ENCODE measurements around the gene OR7C1. TPM values are rescaled to one million over a fixed set of nuclear protein-coding genes. Genes with fewer than 3 reads are reported as not detected.
"Not testable (repeated sequence)": the region's sequence is repeated elsewhere in the genome, so short reads cannot be mapped to it uniquely, and the experiment has no call there.

OR7C1 gene
- total RNA-seq, 2 experiments from 2014 or later, result not detected

DNA sequence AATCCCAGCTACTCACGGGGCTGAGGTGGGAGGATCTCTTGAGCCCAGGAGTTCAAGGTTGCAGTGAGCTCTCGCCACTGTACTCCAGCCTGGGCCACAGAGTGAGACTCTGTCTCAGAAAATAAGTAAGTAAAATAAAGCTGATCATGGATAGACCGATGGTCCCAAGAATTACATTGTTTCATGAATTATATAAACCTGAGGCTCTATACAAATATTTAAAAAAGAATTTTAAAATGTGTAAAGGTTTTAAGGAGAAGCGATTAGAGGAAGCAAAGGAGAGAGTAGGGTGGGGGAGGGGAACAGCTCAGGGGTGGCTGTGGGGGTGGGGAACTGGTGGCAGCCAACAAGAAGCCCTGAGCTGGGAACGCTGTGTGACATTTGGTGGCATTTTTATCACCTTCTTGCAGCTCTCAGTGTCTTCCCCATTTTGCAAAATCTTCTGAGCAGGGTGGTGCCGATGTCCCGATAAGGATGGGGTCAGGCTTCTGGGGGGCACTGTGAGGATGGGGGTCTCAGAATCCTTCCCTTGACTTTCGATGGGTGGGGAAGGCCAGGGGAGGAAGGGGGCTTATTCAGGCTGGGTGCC is 51.5 kb downstream of the OR7C1 start:
- Mint-ChIP-seq H3K27me3 (peaks cover 13% of the 10 kb centered on the region), H3K4me1 (peaks cover 20% of the 10 kb centered on the region)
- DNase-seq; POLR2A ChIA-PET; CTCF ChIA-PET; H3K36me3 Mint-ChIP-seq (ENCODE audit: low read depth); H3K27ac Mint-ChIP-seq; ATAC-seq; H3K4me3 Mint-ChIP-seq; intact Hi-C loops (cut with DNase I, micrococcal nuclease); H3K9me3 Mint-ChIP-seq (ENCODE audit: low read depth): not testable (repeated sequence)

DNA sequence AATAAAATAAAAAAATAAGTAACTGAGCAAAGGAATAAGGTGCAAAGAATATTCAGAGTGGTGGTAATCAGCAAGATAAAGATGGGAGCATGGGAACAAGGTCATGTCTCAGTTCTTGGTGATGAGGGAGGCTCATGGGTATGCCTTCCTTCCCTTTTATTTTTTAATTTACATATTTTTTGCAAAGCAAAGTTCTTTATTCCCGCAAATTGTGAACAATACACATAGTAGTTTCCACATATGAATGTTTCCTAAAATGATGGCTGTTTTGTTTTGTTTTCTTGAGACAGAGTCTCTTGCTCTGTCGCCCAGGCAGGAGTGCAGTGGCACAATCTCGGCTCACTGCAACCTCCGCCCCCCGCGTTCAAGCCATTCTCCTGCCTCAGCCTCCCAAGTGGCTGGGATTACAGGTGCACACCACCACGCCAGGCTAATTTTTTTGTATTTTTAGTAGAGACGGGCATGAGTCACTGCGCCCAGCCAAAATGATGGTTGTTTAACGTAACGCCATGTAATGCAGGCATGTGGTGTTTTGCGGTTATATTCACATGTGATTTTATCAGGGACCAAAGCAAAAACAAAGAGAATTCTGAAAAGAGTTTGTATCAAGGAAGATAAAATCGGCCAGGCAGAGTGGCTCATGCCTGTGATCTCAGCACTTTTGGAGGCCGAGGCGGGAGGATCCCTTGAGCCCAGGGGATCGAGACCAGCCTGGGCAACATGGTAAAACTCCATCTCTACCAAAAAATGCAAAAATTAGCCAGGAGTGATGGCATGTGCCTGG is 52.2 kb downstream of the OR7C1 start:
- intact Hi-C loops (cut with DNase I, micrococcal nuclease), result no loop called here
- no peaks in the 10 kb centered on the region for H3K9me3 Mint-ChIP-seq (ENCODE audit: low read depth)
- H3K27me3 Mint-ChIP-seq, result peaks cover 16% of the 10 kb centered on the region
- CTCF ChIA-PET, result no interaction called here
- DNase-seq (no peak), ATAC-seq (no peak)
- H3K4me1 Mint-ChIP-seq, result peaks cover 20% of the 10 kb centered on the region
- no peaks in the 10 kb centered on the region for H3K36me3 Mint-ChIP-seq (ENCODE audit: low read depth)
- no peak overlapping the region for H3K27ac Mint-ChIP-seq
- POLR2A ChIA-PET, result no interaction called here
- H3K4me3 Mint-ChIP-seq, result no peak overlapping the region

DNA sequence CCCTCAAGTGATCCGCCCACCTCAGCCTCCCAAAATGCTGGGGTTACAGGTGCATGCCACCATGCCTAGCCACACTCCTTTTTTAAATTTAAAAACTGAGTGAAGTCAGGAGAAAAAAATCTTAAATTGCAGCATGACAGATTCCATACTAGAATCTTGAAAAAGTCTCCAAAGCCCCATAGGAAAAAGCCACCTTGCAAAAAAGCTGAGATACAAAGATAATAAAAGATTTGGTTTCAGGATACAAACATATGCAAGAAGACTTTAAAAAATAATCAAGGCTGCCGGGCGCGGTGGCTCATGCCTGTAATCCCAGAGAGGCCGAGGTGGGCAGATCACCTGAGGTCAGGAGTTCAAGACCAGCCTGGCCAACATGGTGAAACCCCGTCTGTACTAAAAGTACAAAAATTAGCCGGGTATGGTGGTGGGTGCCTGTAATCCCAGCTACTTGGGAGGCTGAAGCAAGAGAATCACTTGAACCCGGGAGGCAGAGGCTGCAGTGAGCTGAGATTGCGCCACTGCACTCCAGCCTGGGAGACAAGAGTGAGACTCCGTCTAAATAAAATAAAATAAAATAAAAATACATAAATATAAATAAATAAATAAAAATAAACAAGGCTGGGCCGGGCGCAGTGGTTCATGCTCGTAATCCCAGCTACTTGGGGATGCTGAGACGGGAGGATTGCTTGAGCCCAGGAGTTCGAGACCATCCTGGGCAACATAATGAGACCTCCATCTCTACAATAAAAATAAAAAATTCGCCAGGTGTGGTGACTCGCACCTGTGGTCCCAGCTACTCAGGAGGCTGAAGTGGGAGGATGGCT is 53.1 kb downstream of the OR7C1 start:
- CTCF ChIA-PET; H3K36me3 Mint-ChIP-seq (ENCODE audit: low read depth); intact Hi-C loops (cut with DNase I, micrococcal nuclease); H3K27ac Mint-ChIP-seq; ATAC-seq; H3K4me3 Mint-ChIP-seq; H3K9me3 Mint-ChIP-seq (ENCODE audit: low read depth); DNase-seq: not testable (repeated sequence)
- POLR2A ChIA-PET, result interaction anchor here (0.6 kb wide), 1 partner anchor 92 kb away, joined by 3 read pairs; the partner anchor contains the start of gene ZNF333
- H3K27me3 Mint-ChIP-seq, result peaks cover 22% of the 10 kb centered on the region
- H3K4me1 Mint-ChIP-seq, result peaks cover 18% of the 10 kb centered on the region

DNA sequence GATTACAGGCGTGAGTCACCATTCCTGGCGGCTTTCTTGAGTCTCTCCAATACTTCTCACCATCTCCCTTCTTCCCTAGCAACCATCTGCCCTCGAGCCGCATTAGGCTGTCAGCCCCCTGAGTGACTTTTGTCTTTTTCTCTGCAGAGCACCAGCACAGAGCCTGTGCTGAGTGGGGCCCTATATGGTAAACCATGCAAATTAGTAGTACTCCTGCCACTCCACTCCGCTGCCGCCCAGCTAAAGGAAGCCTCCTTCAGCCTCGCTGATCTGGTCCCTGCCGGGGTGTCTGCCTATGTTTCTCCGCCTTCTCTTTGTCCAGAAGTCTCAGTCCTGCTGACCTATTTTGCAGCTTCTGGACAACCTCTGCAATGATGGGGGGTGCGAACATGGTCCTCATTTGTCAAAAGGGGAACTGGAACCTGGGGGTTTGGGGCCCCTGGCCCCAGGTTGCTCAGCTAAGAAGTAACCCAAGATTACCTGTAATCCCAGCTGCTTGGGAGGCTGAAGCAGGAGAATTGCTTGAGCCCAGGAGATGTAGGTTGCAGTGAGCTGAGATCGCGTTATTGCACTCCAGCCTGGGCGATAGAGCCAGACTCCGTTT is 54.3 kb downstream of the OR7C1 start:
- POLR2A ChIA-PET; H3K4me3 Mint-ChIP-seq; ATAC-seq; H3K27ac Mint-ChIP-seq; DNase-seq; H3K36me3 Mint-ChIP-seq (ENCODE audit: low read depth); H3K9me3 Mint-ChIP-seq (ENCODE audit: low read depth); intact Hi-C loops (cut with DNase I, micrococcal nuclease): not testable (repeated sequence)
- CTCF ChIA-PET, result interaction anchor here (0.6 kb wide), 1 partner anchor 189 kb away, joined by 3 read pairs; no protein-coding TSS in a partner anchor
- peaks cover 34% of the 10 kb centered on the region for H3K27me3 Mint-ChIP-seq
- H3K4me1 Mint-ChIP-seq, result peaks cover 21% of the 10 kb centered on the region

DNA sequence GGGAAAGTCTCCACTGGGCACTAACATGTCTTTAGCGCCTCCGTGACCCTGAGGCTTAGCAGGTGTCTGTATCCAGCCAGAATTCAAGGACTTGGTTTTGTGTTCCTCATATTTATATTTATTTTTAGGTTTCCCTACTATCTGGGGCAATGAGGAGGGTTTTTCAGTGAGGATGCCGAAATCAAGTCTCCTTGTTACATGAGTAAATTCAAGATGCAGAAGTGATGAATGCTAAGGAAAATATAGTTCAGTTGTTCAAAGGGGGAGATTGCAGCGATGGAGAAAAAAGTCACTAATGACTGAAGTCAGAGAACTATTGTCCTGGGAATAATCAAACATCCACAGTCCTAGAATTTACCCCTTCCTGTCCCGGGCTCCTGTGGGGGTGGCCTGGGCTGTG is 55.8 kb downstream of the OR7C1 start:
- ChIA-PET POLR2A (no interaction called here), CTCF (no interaction called here)
- DNase-seq (no peak), ATAC-seq (no peak)
- Mint-ChIP-seq H3K4me3 (no peak overlapping the region), H3K4me1 (peaks cover 11% of the 10 kb centered on the region), H3K36me3 (ENCODE audit: low read depth) (no peaks in the 10 kb centered on the region), H3K27me3 (peaks cover 32% of the 10 kb centered on the region), H3K27ac (no peak overlapping the region), H3K9me3 (ENCODE audit: low read depth) (no peaks in the 10 kb centered on the region)
- intact Hi-C loops (cut with DNase I, micrococcal nuclease), result no loop called here

DNA sequence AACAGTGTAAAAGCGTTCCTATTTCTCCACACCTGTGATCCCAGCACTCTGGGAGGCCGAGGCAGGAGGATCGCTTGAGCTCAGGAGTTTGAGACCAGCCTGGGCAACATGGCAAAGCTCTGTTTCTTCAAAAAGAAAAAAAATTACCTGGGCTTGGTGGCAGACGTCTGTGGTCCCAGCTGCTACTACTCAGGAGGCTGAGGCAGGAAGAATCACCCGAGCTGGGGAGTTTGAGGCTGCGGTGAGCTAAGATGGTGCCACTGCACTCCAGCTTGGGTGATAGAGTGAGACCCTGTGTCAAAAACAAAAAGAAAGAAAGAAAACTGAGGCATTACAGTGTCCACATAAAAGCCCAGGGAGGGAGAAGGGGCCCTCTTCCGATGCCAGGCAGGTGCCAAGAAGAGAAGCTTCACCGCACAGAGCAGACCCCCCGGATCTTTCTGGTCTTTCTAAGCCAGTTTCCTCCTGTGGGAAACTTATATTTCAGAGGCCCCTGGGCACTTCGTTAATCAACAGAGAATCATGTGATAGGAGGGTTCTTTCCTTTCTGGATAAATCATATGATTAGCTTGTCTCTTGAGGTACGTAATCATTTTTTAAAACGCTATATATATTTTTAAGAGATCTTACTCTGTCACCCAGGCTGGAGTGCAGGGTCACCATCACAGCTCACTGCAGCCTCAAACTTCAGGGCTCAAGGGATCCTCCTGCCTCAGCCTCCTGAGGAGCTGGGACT is 56.7 kb downstream of the OR7C1 start, which contains the start of gene ADGRE2:
Gene ADGRE2, minus strand, starts transcription at position 451 of the 736 bp plus-strand sequence. CDS start 1,804 bp downstream, outside the sequence.
- H3K36me3 Mint-ChIP-seq (ENCODE audit: low read depth); H3K9me3 Mint-ChIP-seq (ENCODE audit: low read depth); DNase-seq; intact Hi-C loops (cut with DNase I, micrococcal nuclease); H3K4me3 Mint-ChIP-seq; ATAC-seq; H3K27ac Mint-ChIP-seq: not testable (repeated sequence)
- ChIA-PET CTCF (interaction anchor here (1.0 kb wide), 1 partner anchor 91 kb away, joined by 3 read pairs; no protein-coding TSS in a partner anchor), POLR2A (interaction anchor here (0.6 kb wide), 1 partner anchor 122 kb away, joined by 3 read pairs; no protein-coding TSS in a partner anchor)
- peaks cover 11% of the 10 kb centered on the region for H3K4me1 Mint-ChIP-seq
- H3K27me3 Mint-ChIP-seq, result peaks cover 35% of the 10 kb centered on the region

DNA sequence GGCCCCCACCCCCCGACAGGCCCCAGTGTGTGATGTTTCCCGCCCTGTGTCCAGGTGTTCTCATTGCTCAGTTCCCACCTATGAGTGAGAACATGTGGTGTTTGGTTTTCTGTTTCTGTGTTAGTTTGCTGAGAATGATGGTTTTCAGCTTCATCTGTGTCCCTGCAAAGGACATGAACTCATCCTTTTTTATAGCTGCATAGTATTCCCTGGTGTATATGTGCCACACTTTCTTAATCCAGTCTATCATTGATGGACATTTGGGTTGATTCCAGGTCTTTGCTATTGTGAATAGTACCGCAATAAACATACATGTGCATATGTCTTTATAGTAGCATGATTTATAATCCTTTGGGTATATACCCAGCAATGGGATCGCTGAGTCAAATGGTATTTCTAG is 57.3 kb downstream of the OR7C1 start:
- H3K9me3 Mint-ChIP-seq (ENCODE audit: low read depth); H3K36me3 Mint-ChIP-seq (ENCODE audit: low read depth); H3K4me3 Mint-ChIP-seq; ATAC-seq; H3K27ac Mint-ChIP-seq; DNase-seq; POLR2A ChIA-PET; intact Hi-C loops (cut with DNase I, micrococcal nuclease): not testable (repeated sequence)
- Mint-ChIP-seq H3K4me1 (peaks cover 11% of the 10 kb centered on the region), H3K27me3 (peaks cover 33% of the 10 kb centered on the region)
- CTCF ChIA-PET, result interaction anchor here (1.0 to 1.5 kb wide), 2 partner anchors 9 to 91 kb away, joined by 3 to 5 read pairs; no protein-coding TSS in a partner anchor

DNA sequence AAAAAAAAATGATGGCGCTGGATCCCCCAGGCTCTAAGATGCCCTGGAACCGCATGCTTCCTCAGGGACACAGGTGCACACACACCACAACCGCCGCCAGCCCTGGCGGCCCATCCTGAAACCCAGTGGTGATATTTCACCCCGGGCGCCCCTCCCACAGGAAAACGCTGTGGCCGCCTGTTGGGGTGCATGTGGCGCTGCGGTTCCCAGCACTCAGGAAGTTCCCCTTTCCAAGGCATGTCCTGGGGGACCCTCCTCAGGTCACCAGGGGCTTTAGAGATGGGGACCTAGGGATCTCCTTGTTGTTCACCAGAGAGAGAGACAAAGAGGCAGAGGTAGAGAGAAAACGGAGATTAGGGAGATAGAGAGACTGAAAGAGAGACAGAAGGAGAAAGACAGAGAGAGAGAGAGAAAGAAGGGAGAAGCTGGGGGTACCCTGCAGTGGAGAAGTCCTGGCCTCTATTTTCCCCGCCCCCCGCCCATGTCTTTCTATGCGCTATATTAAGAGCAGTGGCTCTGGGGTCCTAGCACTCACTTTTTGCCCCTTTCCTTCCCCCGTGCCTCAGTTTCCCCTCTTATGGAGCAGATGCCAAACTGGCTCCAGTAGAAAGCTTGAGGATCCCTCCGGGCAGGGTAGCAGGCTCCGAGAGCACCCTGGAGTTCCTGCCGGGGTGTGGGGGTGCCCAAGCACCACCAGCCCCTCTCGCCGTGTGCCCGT is 59.0 kb downstream of the OR7C1 start:
- intact Hi-C loops (cut with DNase I, micrococcal nuclease), result no loop called here
- Mint-ChIP-seq H3K27me3 (peaks cover 33% of the 10 kb centered on the region), H3K4me3 (peak overlapping the region; percentile 32), H3K36me3 (ENCODE audit: low read depth) (no peaks in the 10 kb centered on the region), H3K4me1 (peaks cover 11% of the 10 kb centered on the region), H3K27ac (no peak overlapping the region), H3K9me3 (ENCODE audit: low read depth) (no peaks in the 10 kb centered on the region)
- ChIA-PET CTCF (interaction anchor here (0.6 to 1.5 kb wide), 3 partner anchors 10 to 1378 kb away, joined by 3 to 5 read pairs (median 4); no protein-coding TSS in a partner anchor), POLR2A (interaction anchor here (0.6 kb wide), 1 partner anchor 15 kb away, joined by 5 read pairs; no protein-coding TSS in a partner anchor)
- no peak for DNase-seq
- ATAC-seq, result no peak

DNA sequence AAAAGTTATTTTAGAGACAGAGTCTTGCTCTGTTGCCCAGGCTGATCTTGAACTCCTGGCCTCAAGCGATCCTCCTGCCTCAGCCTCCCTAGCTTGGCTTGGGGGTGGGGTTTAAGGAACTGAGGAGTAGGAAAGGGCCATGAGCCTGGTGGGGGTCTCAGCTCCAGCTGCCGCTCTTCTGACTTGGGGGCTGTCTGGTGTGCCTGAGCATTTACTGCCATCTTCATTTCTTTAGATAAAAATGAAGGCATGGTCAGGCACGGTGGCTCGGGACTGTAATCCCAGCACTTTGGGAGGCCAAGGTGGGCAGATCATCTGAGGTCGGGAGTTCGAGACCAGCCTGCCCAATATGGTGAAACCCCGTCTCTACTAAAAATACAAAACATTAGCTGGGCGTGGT is 59.7 kb downstream of the OR7C1 start:
- DNase-seq; H3K4me3 Mint-ChIP-seq; H3K27ac Mint-ChIP-seq; H3K9me3 Mint-ChIP-seq (ENCODE audit: low read depth); ATAC-seq; intact Hi-C loops (cut with DNase I, micrococcal nuclease); H3K36me3 Mint-ChIP-seq (ENCODE audit: low read depth): not testable (repeated sequence)
- ChIA-PET CTCF (interaction anchor here (0.8 kb wide), 1 partner anchor 626 kb away, joined by 4 read pairs; no protein-coding TSS in a partner anchor), POLR2A (interaction anchor here (0.6 kb wide), 1 partner anchor 14 kb away, joined by 5 read pairs; no protein-coding TSS in a partner anchor)
- Mint-ChIP-seq H3K4me1 (peaks cover 11% of the 10 kb centered on the region), H3K27me3 (peaks cover 33% of the 10 kb centered on the region)

DNA sequence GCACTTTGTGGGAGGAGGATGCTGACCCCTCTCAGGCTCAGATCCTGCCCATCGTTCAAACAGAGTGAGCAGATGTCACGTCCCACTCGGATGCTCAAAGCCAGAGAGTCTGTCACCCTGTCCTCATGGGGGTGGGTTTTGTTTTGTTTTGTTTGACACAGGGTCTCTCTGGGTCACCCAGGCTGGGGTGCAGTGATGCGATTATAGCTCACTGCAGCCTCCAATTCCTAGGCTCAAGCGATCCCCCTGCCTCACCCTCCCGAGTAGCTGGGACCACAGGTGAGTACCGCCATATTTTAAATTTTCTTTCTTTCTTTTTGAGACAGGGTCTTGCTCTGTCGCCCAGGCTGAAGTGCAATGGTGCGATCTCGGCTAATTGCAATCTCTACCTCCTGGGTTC is 60.6 kb downstream of the OR7C1 start:
- no peaks in the 10 kb centered on the region for H3K36me3 Mint-ChIP-seq (ENCODE audit: low read depth)
- no peak overlapping the region for H3K27ac Mint-ChIP-seq
- POLR2A ChIA-PET, result no interaction called here
- no peak overlapping the region for H3K4me3 Mint-ChIP-seq
- ATAC-seq (no peak), DNase-seq (no peak)
- H3K4me1 Mint-ChIP-seq, result peaks cover 11% of the 10 kb centered on the region
- H3K9me3 Mint-ChIP-seq (ENCODE audit: low read depth), result no peaks in the 10 kb centered on the region
- CTCF ChIA-PET, result no interaction called here
- intact Hi-C loops (cut with DNase I, micrococcal nuclease), result no loop called here
- peaks cover 34% of the 10 kb centered on the region for H3K27me3 Mint-ChIP-seq

All from activated CD4-positive, alpha-beta T cell treated with anti-CD3 and anti-CD28 coated beads for 36 hours (primary cell).